K562 (cell line): ENCODE measurements around the gene PACS1. TPM values are rescaled to one million over a fixed set of nuclear protein-coding genes. Genes with fewer than 3 reads are reported as not detected.

ENCODE experiments used
- ELF2 ChIP-seq: fragments of 250-450 bp; sonication (Bioruptor Pico); IDR thresholded peaks from 2 replicates; pipeline ENCODE4 v1.5.0; 2021; ENCODE audit warnings: mild to moderate bottlenecking
- GTF2F1 ChIP-seq: IDR thresholded peaks from 2 replicates; pipeline ENCODE4 v1.6.1; 2011; ENCODE audit warnings: low read depth, low read length, improper control_type of control experiment
- HDAC1 ChIP-seq, 2 experiments: fragments of 450-650 bp; IDR thresholded peaks; 2 replicates each; pipeline ENCODE4 v1.6.1; 2016 to 2017; ENCODE audit warnings: inconsistent platforms in 1 of 2, mild to moderate bottlenecking in 1 of 2, moderate library complexity in 1 of 2
- JUND ChIP-seq, 2 experiments: IDR thresholded peaks; 2 replicates in 1 of 2; 3 replicates in 1 of 2; pipeline ENCODE4 v1.6.1; 2011; ENCODE audit warnings: borderline replicate concordance in 2 of 2, low read depth in 2 of 2, low read length in 2 of 2, improper control_type of control experiment in 1 of 2, missing biosample characterization in 1 of 2, missing genetic modification characterization in 1 of 2, missing genetic modification reagents in 1 of 2
- POLR3A ChIP-seq: IDR thresholded peaks from 2 replicates; pipeline ENCODE4 v1.6.1; 2011; ENCODE audit warnings: borderline replicate concordance, mild to moderate bottlenecking, moderate library complexity; ENCODE audit not compliant: insufficient read length, insufficient read depth; ENCODE audit errors: extremely low read depth
- polyA plus RNA-seq, 8 experiments: library from polyadenylated mRNA; depleted of rRNA in 4 of 8; stranded (reverse) in 5 of 8; unstranded in 3 of 8; fragments of >200 nt; fragmentation: Nextera tagmentation in 2 of 8; fragmentation: Illumina TruSeq in 1 of 8; extraction: Ambion mirVana in 2 of 8; extraction: Trizol in 1 of 8; gene quantifications; 2 replicates each; pipeline versions ENCODE4 v1.2.1 to v1.2.3, GENCODE V29; 2011 to 2014; ENCODE audit warnings: inconsistent platforms in 1 of 8, missing spikeins in 1 of 8
- total RNA-seq, 7 experiments: library from RNA; depleted of rRNA in 6 of 7; stranded (reverse); fragments of >200 nt in 6 of 7; fragmentation: Illumina TruSeq in 2 of 7; extraction: Trizol in 2 of 7; gene quantifications; 2 replicates each; pipeline versions ENCODE4 v1.2.1 to v1.2.3, GENCODE V29; 2011 to 2021; ENCODE audit warnings: low replicate concordance in 1 of 7
- TF ChIP-seq, protein P1 (sequence below): sonication (generic); IDR thresholded peaks from 2 replicates; pipeline ENCODE4 v1.6.1; 2016
- TF ChIP-seq, protein P2 (sequence below): sonication (generic); formaldehyde crosslinking; IDR thresholded peaks from 2 replicates; pipeline ENCODE4 v1.8.0; 2022; ENCODE audit warnings: mild to moderate bottlenecking, missing genetic modification reagents, borderline replicate concordance
- TF ChIP-seq, protein P3 (sequence below): sonication (generic); formaldehyde crosslinking; IDR thresholded peaks from 2 replicates; pipeline ENCODE4 v1.8.1; 2023; ENCODE audit warnings: mild to moderate bottlenecking, missing genetic modification reagents

The PACS1 gene
- total and polyA plus RNA-seq, 9 of the 15 experiments (the other 6 are each of a cell fraction or from before 2014, with no cell fraction given) = 0.34 to 28.1 (median 8.5) TPM

DNA sequence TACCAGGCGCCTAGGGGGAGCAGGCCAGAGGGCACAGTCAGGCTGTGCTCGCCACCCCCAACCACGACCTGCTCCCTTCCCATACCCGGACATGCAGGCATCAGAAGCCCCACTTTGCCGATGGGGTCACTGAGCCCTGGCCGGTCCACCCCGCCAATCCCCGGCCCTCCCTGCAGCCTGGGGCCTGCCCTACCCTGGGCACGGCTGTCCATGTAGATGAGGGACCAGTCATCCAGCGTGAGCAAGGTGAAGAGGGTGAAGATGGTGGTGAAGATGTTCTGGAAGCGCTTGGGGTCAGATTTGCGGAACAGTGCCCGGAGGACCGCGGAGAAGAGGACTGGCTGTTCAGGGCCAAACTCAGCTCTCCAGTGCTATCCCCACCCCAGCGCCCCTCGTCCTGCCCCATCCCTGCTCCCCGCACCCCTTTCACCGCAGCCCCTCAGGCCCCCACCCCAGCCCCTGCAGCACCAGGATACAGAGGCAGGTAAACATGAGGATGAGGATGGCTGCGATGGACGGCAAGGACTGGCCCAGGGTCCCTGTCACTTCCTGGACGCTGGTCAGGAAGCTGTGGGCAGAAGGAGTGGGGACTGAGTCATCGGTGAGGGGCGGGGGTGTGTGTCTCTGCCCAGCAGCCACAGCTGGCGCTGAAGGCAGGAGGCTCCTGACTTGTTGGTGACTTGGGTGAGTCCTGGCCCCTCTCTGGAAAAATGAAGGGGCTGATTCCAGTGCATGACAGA is 49.3 kb upstream of the PACS1 start (continued):
- TF ChIP-seq JUND (IDR thresholded peaks at IDR 0.05; ENCODE audit: borderline replicate concordance, low read depth, low read length) (peak; percentile 95), JUND (tag; IDR thresholded peaks at IDR 0.05; ENCODE audit: borderline replicate concordance, low read depth, low read length) (peak; percentile 84; the same call in 1 of the 3 replicates), GTF2F1 (no peak), POLR3A (no peak), ELF2 (CRISPR knock-in tag) (no peak), HDAC1 (IDR thresholded peaks at IDR 0.05) (no peak)
- TF ChIP-seq, protein P1, sequence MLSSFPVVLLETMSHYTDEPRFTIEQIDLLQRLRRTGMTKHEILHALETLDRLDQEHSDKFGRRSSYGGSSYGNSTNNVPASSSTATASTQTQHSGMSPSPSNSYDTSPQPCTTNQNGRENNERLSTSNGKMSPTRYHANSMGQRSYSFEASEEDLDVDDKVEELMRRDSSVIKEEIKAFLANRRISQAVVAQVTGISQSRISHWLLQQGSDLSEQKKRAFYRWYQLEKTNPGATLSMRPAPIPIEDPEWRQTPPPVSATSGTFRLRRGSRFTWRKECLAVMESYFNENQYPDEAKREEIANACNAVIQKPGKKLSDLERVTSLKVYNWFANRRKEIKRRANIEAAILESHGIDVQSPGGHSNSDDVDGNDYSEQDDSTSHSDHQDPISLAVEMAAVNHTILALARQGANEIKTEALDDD = no peak
- TF ChIP-seq, protein P2, sequence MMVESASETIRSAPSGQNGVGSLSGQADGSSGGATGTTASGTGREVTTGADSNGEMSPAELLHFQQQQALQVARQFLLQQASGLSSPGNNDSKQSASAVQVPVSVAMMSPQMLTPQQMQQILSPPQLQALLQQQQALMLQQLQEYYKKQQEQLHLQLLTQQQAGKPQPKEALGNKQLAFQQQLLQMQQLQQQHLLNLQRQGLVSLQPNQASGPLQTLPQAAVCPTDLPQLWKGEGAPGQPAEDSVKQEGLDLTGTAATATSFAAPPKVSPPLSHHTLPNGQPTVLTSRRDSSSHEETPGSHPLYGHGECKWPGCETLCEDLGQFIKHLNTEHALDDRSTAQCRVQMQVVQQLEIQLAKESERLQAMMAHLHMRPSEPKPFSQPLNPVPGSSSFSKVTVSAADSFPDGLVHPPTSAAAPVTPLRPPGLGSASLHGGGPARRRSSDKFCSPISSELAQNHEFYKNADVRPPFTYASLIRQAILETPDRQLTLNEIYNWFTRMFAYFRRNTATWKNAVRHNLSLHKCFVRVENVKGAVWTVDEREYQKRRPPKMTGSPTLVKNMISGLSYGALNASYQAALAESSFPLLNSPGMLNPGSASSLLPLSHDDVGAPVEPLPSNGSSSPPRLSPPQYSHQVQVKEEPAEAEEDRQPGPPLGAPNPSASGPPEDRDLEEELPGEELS (CRISPR knock-in tag) = no peak
- TF ChIP-seq, protein P3, sequence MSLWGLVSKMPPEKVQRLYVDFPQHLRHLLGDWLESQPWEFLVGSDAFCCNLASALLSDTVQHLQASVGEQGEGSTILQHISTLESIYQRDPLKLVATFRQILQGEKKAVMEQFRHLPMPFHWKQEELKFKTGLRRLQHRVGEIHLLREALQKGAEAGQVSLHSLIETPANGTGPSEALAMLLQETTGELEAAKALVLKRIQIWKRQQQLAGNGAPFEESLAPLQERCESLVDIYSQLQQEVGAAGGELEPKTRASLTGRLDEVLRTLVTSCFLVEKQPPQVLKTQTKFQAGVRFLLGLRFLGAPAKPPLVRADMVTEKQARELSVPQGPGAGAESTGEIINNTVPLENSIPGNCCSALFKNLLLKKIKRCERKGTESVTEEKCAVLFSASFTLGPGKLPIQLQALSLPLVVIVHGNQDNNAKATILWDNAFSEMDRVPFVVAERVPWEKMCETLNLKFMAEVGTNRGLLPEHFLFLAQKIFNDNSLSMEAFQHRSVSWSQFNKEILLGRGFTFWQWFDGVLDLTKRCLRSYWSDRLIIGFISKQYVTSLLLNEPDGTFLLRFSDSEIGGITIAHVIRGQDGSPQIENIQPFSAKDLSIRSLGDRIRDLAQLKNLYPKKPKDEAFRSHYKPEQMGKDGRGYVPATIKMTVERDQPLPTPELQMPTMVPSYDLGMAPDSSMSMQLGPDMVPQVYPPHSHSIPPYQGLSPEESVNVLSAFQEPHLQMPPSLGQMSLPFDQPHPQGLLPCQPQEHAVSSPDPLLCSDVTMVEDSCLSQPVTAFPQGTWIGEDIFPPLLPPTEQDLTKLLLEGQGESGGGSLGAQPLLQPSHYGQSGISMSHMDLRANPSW (CRISPR knock-in tag) = no peak
